Esophagus squamous epithelium (tissue), 5 donors: Measurements from ENCODE around the gene IGSF9B. TPM values are rescaled to one million over a fixed set of nuclear protein-coding genes. Genes with fewer than 3 reads are reported as not detected.

Experiments
- DNase-seq: peaks from one replicate; lab custom pipeline; 2025; lab: John Stamatoyannopoulos, UW
- H3K27ac ChIP-seq, 4 donors: fragments of 200-600 bp; sonication (generic); one replicate each; pipeline ENCODE4 v1.5.1; 2016 to 2019; ENCODE audit warnings: mild to moderate bottlenecking in 1 of 4
- H3K27me3 ChIP-seq, 4 donors: fragments of 200-600 bp; sonication (generic); 1 replicate in 3 of 4; 2 replicates in 1 of 4; pipeline versions ENCODE4 v1.5.1 to v1.6.0; 2017 to 2021; ENCODE audit warnings: antibody characterized with exemption in 1 of 4
- H3K36me3 ChIP-seq, 3 donors: fragments of 200-600 bp; sonication (generic); one replicate each; pipeline ENCODE4 v1.5.1; 2016 to 2019
- H3K4me1 ChIP-seq, 3 donors: fragments of 200-600 bp; sonication (generic); one replicate each; pipeline ENCODE4 v1.5.1; 2017 to 2019
- H3K4me3 ChIP-seq, 4 donors: fragments of 200-600 bp; sonication (generic); 1 replicate in 3 of 4; 2 replicates in 1 of 4; pipeline ENCODE4 v1.5.1; 2016 to 2019; ENCODE audit warnings: mild to moderate bottlenecking in 2 of 4, moderate library complexity in 1 of 4
- H3K9me3 ChIP-seq, 3 donors: fragments of 200-600 bp; sonication (generic); one replicate each; pipeline ENCODE4 v1.5.1; 2016 to 2019
- CTCF ChIP-seq, 6 experiments: fragments of 450-650 bp in 4 of 6; fragments of 200-600 bp in 2 of 6; sonication (generic) in 2 of 6; IDR thresholded peaks; one replicate each; pipeline ENCODE4 v1.5.1; 2016 to 2019; ENCODE audit warnings: antibody characterized with exemption in 6 of 6, mild to moderate bottlenecking in 4 of 6, moderate library complexity in 4 of 6
- POLR2A ChIP-seq, 4 donors: fragments of 450-650 bp; IDR thresholded peaks; one replicate each; pipeline ENCODE4 v1.6.1; 2017; ENCODE audit warnings: antibody characterized with exemption in 4 of 4, mild to moderate bottlenecking in 4 of 4, moderate library complexity in 3 of 4
- WGBS, 2 donors: methylation state at CpG; one replicate each; pipeline ENCODE4 v1.1.5; 2018; 5-methylcytosine and 5-hydroxymethylcytosine counted together
- intact Hi-C: fragments of 100-400 bp; cut with DNase I; formaldehyde crosslinking; loops from one replicate; pipeline ENCODE4 v1.15.0; 2022
- total RNA-seq, 4 donors: library from RNA; depleted of rRNA; stranded (reverse); fragments of >200 nt; gene quantifications; one replicate each; pipeline ENCODE4 v1.1.0, GENCODE V29; 2016
- donor health status: DM: yes; HTN: yes; CAD: no.

IGSF9B gene
- total RNA-seq, 4 donors from 2014 or later: 1.1 to 4.8 (median 1.8) TPM

- Histone ChIP-seq H3K4me1 (no peaks in the 10 kb centered on the region), H3K27me3 (peaks cover 0 to 29% (median 0%) of the 10 kb centered on the region in 4 donors), H3K36me3 (no peaks in the 10 kb centered on the region), H3K9me3 (no peaks in the 10 kb centered on the region), H3K27ac (no peak overlapping the region), H3K4me3 (no peak overlapping the region)
- no peak for DNase-seq
- TF ChIP-seq CTCF (IDR thresholded peaks at IDR 0.05) (no peak), POLR2A (IDR thresholded peaks at IDR 0.05) (no peak)
- intact Hi-C loops: no loop called here
- 91 to 92% methylated on average over 10 to 13 of the region's 13 CpGs for WGBS, 2 donors
Observed at GRCh38 chr11:133993921-133994320, 37.2 kb upstream of the IGSF9B start.

- Histone ChIP-seq H3K36me3 (no peaks in the 10 kb centered on the region), H3K4me3 (no peak overlapping the region), H3K9me3 (no peaks in the 10 kb centered on the region), H3K4me1 (no peaks in the 10 kb centered on the region), H3K27ac (no peak overlapping the region), H3K27me3 (peaks cover 0 to 33% (median 0%) of the 10 kb centered on the region in 4 donors)
- no peak for TF ChIP-seq POLR2A (IDR thresholded peaks at IDR 0.05)
- no peak for TF ChIP-seq CTCF (IDR thresholded peaks at IDR 0.05)
- WGBS, 2 donors: 60 to 75% methylated on average over 2 to 6 of the region's 7 CpGs
- no peak for DNase-seq
- intact Hi-C loops: no loop called here
Observed at GRCh38 chr11:133993107-133993506, 36.3 kb upstream of the IGSF9B start.

GRCh38 chr11:133992121-133992520 is 35.4 kb upstream of the IGSF9B start:
- no peak for TF ChIP-seq CTCF (IDR thresholded peaks at IDR 0.05)
- DNase-seq: no peak
- no peaks in the 10 kb centered on the region for H3K9me3 ChIP-seq
- H3K27ac ChIP-seq: no peak overlapping the region
- no peaks in the 10 kb centered on the region for H3K36me3 ChIP-seq
- H3K4me3 ChIP-seq: no peak overlapping the region
- 35 to 59% methylated on average over 4 of the region's 4 CpGs for WGBS, 2 donors
- no peaks in the 10 kb centered on the region for H3K4me1 ChIP-seq
- intact Hi-C loops: no loop called here
- peaks cover 0 to 35% (median 0%) of the 10 kb centered on the region in 4 donors for H3K27me3 ChIP-seq

- 66 to 93% methylated on average over 3 to 5 of the region's 12 CpGs for WGBS, 2 donors
Observed at GRCh38 chr11:133991101-133991500, 34.3 kb upstream of the IGSF9B start.

DNA sequence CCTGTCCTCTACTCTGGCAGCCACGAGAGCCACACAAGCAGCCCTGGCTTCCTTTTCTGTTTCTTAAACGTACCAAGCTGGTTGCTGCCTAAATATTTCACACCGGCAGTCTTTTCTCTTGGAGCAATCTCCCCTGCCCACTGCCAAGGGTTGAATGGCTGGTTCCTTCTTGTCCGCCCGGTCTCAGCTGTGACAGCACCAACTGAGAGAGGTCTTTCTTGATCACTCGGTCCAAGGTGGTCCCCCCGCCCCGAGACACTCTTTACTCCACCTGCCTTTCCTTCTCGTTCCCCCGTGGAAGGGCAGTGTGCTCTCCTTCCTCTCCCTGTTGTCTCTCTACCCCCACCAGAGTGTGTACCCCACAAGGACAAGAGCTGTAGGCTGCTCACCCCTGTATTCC is 33.7 kb upstream of the IGSF9B start:
- WGBS, 2 donors: 75 to 88% methylated on average over 10 of the region's 10 CpGs
- no peak for DNase-seq
- Histone ChIP-seq H3K36me3 (no peaks in the 10 kb centered on the region), H3K4me1 (no peaks in the 10 kb centered on the region), H3K9me3 (no peaks in the 10 kb centered on the region), H3K27ac (no peak overlapping the region), H3K27me3 (peaks cover 0 to 35% (median 0%) of the 10 kb centered on the region in 4 donors), H3K4me3 (no peak overlapping the region)
- intact Hi-C loops: no loop called here
- TF ChIP-seq CTCF (IDR thresholded peaks at IDR 0.05) (no peak), POLR2A (IDR thresholded peaks at IDR 0.05) (no peak)

More at GRCh38 chr11:133991101-133991500, 34.3 kb upstream of the IGSF9B start:
- Histone ChIP-seq H3K9me3 (no peaks in the 10 kb centered on the region), H3K27ac (no peak overlapping the region), H3K4me1 (no peaks in the 10 kb centered on the region), H3K4me3 (no peak overlapping the region), H3K27me3 (peaks cover 0 to 35% (median 0%) of the 10 kb centered on the region in 4 donors), H3K36me3 (no peaks in the 10 kb centered on the region)
- TF ChIP-seq CTCF (IDR thresholded peaks at IDR 0.05) (no peak), POLR2A (IDR thresholded peaks at IDR 0.05) (no peak)
- DNase-seq: no peak
- intact Hi-C loops: no loop called here
